ENCODE measurements around the gene TAX1BP3.

DNA sequence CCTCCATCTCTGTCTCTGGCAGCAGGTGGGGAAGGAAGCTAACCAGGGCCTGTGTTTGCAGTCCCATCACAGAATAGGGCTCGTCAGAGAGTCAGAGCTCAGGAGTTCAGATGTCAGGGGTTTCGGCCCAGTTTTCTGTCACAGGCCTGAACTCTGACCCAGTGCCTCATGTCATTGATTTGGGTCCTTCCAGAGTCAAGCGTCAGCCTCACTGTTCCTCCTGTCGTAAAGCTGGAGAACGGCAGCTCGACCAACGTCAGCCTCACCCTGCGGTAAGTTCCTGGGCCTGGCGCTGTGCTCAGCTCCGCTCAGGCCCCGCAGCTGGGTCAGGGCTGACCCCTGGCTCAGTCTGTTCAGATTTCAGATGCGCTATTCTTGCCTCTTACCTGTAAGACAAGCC is 21.1 kb downstream of the TAX1BP3 start:
- no peak for TF ChIP-seq POLR2A (IDR thresholded peaks at IDR 0.05; ENCODE audit: low read depth, low read length)
- no peak for TF ChIP-seq POLR2AphosphoS5 (IDR thresholded peaks at IDR 0.05; ENCODE audit: low read depth, low read length)
- no peak for TF ChIP-seq TAF1 (IDR thresholded peaks at IDR 0.05; ENCODE audit: low read depth, low read length)
- TF ChIP-seq POU2F2 (IDR thresholded peaks at IDR 0.05; ENCODE audit: low read depth, low read length), result no peak
- no peak for TF ChIP-seq SPI1 (IDR thresholded peaks at IDR 0.05; ENCODE audit: low read depth, low read length)
- no peak for TF ChIP-seq PAX5 (IDR thresholded peaks at IDR 0.05; ENCODE audit: insufficient read depth, low read length, severe bottlenecking)

All from GM12891 (cell line).